Tibial artery (tissue), 4 donors: Measurements from ENCODE around the gene NPBWR2.

Experiments
- DNase-seq, 2 donors: peaks; one replicate each; pipeline ENCODE4 v3.0.0-alpha.2; 2019
- H3K27ac ChIP-seq, 2 donors: fragments of 200-600 bp; sonication (generic) in 1 of 2; 1 replicate in 1 of 2; 2 replicates in 1 of 2; pipeline ENCODE4 v1.5.1; 2018 to 2019; ENCODE audit warnings: mild to moderate bottlenecking in 1 of 2
- H3K27me3 ChIP-seq, 2 donors: fragments of 200-600 bp; sonication (generic) in 1 of 2; one replicate each; pipeline versions ENCODE4 v1.5.1 to v1.6.0; 2016 to 2019
- H3K36me3 ChIP-seq, 3 donors: fragments of 200-600 bp; sonication (generic) in 2 of 3; one replicate each; pipeline ENCODE4 v1.5.1; 2016 to 2019; ENCODE audit warnings: mild to moderate bottlenecking in 2 of 3
- H3K4me1 ChIP-seq, 4 donors: fragments of 200-600 bp; sonication (generic) in 2 of 4; 1 replicate in 3 of 4; 2 replicates in 1 of 4; pipeline ENCODE4 v1.5.1; 2016 to 2019
- H3K4me3 ChIP-seq, 2 donors: fragments of 200-600 bp; sonication (generic) in 1 of 2; 1 replicate in 1 of 2; 2 replicates in 1 of 2; pipeline ENCODE4 v1.5.1; 2018 to 2019; ENCODE audit warnings: mild to moderate bottlenecking in 2 of 2
- H3K9me3 ChIP-seq, 3 donors: fragments of 200-600 bp; sonication (generic) in 1 of 3; one replicate each; pipeline ENCODE4 v1.5.1; 2016 to 2019
- CTCF ChIP-seq, 2 experiments: fragments of 200-600 bp in 1 of 2; fragments of 450-650 bp in 1 of 2; IDR thresholded peaks; one replicate each; pipeline ENCODE4 v1.5.1; 2017 to 2019; ENCODE audit warnings: antibody characterized with exemption in 2 of 2, mild to moderate bottlenecking in 1 of 2, moderate library complexity in 1 of 2
- intact Hi-C: fragments of 100-400 bp; cut with DNase I; formaldehyde crosslinking; loops from one replicate; pipeline ENCODE4 v1.15.0; 2023; ENCODE audit warnings: low total_unique reads

The NPBWR2 gene

GRCh38 chr20:64065974-64066343 is 41.4 kb downstream of the NPBWR2 start:
- H3K36me3 ChIP-seq: peaks cover 0 to 23% (median 8%) of the 10 kb centered on the region in 3 donors
- H3K27ac ChIP-seq: no peak overlapping the region
- H3K4me1 ChIP-seq: peaks cover 0 to 32% (median 23%) of the 10 kb centered on the region in 4 donors
- no peak overlapping the region for H3K4me3 ChIP-seq
- intact Hi-C loops: no loop called here
- DNase-seq: no peak
- no peaks in the 10 kb centered on the region for H3K27me3 ChIP-seq
- no peak for TF ChIP-seq CTCF (IDR thresholded peaks at IDR 0.05)
- no peaks in the 10 kb centered on the region for H3K9me3 ChIP-seq

DNA sequence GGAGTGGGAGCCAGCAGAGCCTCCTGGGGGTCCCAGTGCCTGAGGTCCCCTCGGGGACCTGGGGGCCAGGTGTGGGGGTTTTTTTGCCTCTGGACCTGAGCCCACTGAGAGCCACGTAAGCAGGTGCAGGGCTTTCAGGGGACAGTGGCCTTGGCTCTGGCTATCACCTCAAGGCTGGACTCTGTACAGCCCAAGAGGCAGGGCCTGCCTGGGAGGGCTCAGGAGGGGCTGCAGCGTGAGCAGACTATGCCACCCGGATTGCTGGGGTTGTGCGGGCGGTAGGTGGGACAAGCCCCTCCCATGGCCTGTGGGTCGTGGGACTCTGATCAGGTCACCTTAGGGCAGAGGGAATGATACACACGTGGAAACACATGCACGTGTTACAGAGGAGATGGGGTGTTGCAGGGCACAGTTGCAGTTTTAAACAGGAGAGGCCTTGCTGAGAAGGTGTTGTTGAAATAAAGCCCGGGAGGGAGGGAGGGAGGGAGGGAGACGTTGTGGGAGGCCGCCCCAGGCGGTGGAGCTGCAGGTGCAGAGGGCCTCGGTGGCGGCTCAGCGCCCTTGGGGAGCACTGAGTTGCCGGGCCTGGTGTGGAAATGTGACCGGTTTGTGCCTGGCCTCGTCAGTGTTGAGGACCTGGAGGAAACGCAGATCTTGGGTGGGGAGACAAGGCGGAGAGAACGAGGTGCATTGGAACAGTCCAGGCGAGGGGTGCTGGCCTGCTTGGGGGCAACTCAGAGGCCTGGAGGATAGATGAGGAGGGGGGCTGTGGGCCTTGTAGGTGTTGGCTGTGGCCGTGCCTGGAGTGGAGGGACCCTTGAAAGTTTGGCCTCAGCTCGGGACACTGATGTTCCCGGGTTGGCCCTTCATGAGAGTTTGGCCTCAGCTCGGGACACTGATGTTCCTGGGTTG is 42.0 kb downstream of the NPBWR2 start:
- Histone ChIP-seq H3K9me3 (no peaks in the 10 kb centered on the region), H3K4me1 (peaks cover 0 to 32% (median 23%) of the 10 kb centered on the region in 4 donors), H3K27ac (no peak overlapping the region), H3K27me3 (no peaks in the 10 kb centered on the region), H3K36me3 (peaks cover 0 to 17% (median 4%) of the 10 kb centered on the region in 3 donors), H3K4me3 (no peak overlapping the region)
- no peak for TF ChIP-seq CTCF (IDR thresholded peaks at IDR 0.05)
- no peak for DNase-seq
- intact Hi-C loops: no loop called here

DNA sequence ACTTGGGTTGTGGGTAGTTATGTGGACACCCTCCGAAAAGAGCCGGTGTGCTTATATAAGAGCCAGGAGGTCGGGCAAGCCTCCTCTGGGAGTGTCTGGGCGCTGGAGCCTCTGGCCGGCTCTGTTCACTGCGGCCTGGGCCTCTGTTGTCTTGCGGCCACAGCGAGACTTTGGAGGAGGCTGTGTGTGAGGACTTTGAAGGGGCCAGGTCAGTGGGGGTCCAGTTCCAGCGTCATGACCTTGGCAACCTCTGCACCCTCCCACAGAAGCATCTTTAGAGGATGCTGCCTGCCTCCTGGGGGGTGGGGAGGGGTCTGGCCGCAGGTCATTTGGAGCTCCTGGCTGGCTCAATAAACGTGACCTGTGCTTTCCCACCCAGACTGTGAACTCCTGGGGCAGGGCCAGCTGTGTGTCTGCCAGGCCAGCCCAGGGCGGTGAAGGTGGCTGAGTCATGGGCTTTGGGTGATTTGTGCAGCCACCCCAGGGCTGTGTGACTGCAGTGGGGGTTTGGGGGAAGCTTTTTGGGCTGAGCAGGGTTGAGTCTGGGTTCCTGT is 43.1 kb downstream of the NPBWR2 start:
- Histone ChIP-seq H3K36me3 (peaks cover 0 to 7% (median 0%) of the 10 kb centered on the region in 3 donors), H3K27me3 (no peaks in the 10 kb centered on the region), H3K4me1 (peaks cover 0 to 32% (median 23%) of the 10 kb centered on the region in 4 donors), H3K9me3 (no peaks in the 10 kb centered on the region), H3K27ac (peak overlapping the region; percentile 87 to 89), H3K4me3 (peak overlapping the region; percentile 87 to 90)
- no peak for TF ChIP-seq CTCF (IDR thresholded peaks at IDR 0.05)
- peak in 1 of 2 donors; percentile 80 for DNase-seq
- intact Hi-C loops: no loop called here

DNA sequence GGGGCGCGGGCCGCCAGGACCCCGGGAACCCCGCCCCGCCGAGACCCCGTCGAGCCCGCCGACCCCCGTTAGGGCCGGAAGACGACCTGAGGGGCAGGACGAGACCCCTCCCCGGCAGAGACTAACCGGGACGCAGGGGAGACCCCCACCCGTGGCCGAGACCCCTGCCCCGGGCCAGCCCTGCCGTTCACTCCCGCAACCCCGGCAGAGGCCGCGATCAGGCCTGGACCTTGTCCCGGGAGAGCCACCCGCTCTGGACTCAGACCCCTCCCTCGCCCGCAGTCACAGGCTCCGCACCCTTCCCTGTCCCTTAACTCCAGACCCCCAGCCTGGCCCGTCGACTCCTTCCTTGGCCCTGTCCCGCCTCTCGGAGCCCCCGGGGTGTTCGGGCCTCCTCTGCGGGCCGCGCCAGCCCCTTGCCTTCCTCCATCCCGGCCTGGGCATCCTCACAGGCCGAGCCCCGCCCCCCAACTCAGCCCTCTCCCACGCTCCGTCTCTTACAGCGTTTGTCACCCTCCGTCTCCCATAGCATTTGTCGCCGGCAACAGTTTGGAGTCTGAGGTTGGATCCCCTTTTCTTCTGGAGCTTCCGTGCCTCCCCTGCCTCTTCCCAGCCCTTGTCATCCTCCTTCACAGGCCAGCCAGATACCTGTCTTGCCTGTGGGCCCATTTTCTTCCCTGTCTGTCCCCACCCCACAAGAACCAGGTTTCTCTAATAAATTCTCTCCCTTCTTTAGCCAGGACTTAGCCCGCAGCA is 43.8 kb downstream of the NPBWR2 start:
- Histone ChIP-seq H3K27me3 (peaks cover 0 to under 1% of the 10 kb centered on the region in 2 donors), H3K9me3 (no peaks in the 10 kb centered on the region), H3K4me3 (peak overlapping the region; percentile 87 to 90), H3K4me1 (peaks cover 0 to 32% (median 23%) of the 10 kb centered on the region in 4 donors), H3K27ac (peak overlapping the region; percentile 87 to 89), H3K36me3 (peaks cover 0 to 6% (median 0%) of the 10 kb centered on the region in 3 donors)
- intact Hi-C loops: no loop called here
- TF ChIP-seq CTCF (IDR thresholded peaks at IDR 0.05): no peak
- DNase-seq: peak in 1 of 2 donors; percentile 80

GRCh38 chr20:64062596-64063388 is 44.6 kb downstream of the NPBWR2 start, which contains the start of gene TCEA2:
Gene TCEA2 (plus strand): TSS chr20:64063198. CDS start chr20:64063313, 115 bp downstream.
- H3K4me1 ChIP-seq: peaks cover 0 to 32% (median 23%) of the 10 kb centered on the region in 4 donors
- peak; percentile 96 to 98 for DNase-seq
- peaks cover 0 to 8% of the 10 kb centered on the region in 2 donors for H3K27me3 ChIP-seq
- H3K4me3 ChIP-seq: peak within 1 kb of the TSS; percentile 87 to 90
- H3K9me3 ChIP-seq: no peaks in the 10 kb centered on the region
- peak within 1 kb of the TSS; percentile 87 to 89 for H3K27ac ChIP-seq
- no peaks in the 10 kb centered on the region for H3K36me3 ChIP-seq
- intact Hi-C loops: no loop called here
- no peak for TF ChIP-seq CTCF (IDR thresholded peaks at IDR 0.05)
